ENCODE results near the gene ONECUT2.
A peak's percentile ranks its signal among the peaks of the same experiment; 100 is the strongest.

Gene ONECUT2

GRCh38 chr18:57466745-57467409, 31.7 kb downstream of the ONECUT2 start:
- DNase-seq (ENCODE audit: low read depth): no peak
- H3K4me3 ChIP-seq (ENCODE audit: low read length): no peak overlapping the region
- TF ChIP-seq CTCF (IDR thresholded peaks at IDR 0.05; ENCODE audit: insufficient read depth, low read depth, low read length, missing control alignments): no peak

DNA sequence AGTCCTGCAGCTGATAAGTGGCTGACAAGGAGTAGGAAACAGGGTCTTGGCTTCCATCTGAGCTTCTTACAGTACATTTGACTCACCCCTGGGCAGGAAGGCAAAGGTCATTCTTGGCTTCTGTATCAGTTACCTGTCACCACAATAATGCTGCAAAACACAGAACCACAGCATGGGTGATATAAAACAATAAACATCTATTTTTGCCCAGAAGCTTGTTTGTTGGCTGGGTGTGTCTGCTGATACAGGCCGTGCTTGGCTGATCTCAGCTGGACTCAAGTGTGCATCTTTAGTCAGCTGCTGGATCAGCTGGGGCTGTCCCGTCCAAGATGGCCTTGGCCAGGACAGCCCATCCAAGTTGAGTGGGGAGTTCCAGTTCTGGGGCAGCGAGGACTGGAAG, 34.7 kb downstream of the ONECUT2 start:
- TF ChIP-seq CTCF (IDR thresholded peaks at IDR 0.05; ENCODE audit: insufficient read depth, low read depth, low read length, missing control alignments): no peak
- no peak overlapping the region for H3K4me3 ChIP-seq (ENCODE audit: low read length)
- no peak for DNase-seq (ENCODE audit: low read depth)

GRCh38 chr18:57475408-57475807, 40.2 kb downstream of the ONECUT2 start:
- no peak for DNase-seq (ENCODE audit: low read depth)
- H3K4me3 ChIP-seq (ENCODE audit: low read length): no peak overlapping the region
- no peak for TF ChIP-seq CTCF (IDR thresholded peaks at IDR 0.05; ENCODE audit: insufficient read depth, low read depth, low read length, missing control alignments)

GRCh38 chr18:57475903-57476302, 40.7 kb downstream of the ONECUT2 start:
- TF ChIP-seq CTCF (IDR thresholded peaks at IDR 0.05; ENCODE audit: insufficient read depth, low read depth, low read length, missing control alignments): no peak

GRCh38 chr18:57480733-57481132, 45.6 kb downstream of the ONECUT2 start:
- no peak for TF ChIP-seq CTCF (IDR thresholded peaks at IDR 0.05; ENCODE audit: insufficient read depth, low read depth, low read length, missing control alignments)
- DNase-seq (ENCODE audit: low read depth): no peak
- H3K4me3 ChIP-seq (ENCODE audit: low read length): no peak overlapping the region

More at GRCh38 chr18:57475903-57476302, 40.7 kb downstream of the ONECUT2 start:
- H3K4me3 ChIP-seq (ENCODE audit: low read length): no peak overlapping the region
- no peak for DNase-seq (ENCODE audit: low read depth)

GRCh38 chr18:57497372-57498294, 62.5 kb downstream of the ONECUT2 start:
- TF ChIP-seq CTCF (IDR thresholded peaks at IDR 0.05; ENCODE audit: insufficient read depth, low read depth, low read length, missing control alignments): no peak
- peak; percentile 34 for DNase-seq (ENCODE audit: low read depth)
- no peak overlapping the region for H3K4me3 ChIP-seq (ENCODE audit: low read length)

All from epithelial cell of esophagus (primary cell).